Adrenal gland (tissue), 5 donors: Measurements from ENCODE around the gene TOGARAM2.
A peak's percentile ranks its signal among the peaks of the same experiment; 100 is the strongest.

Source experiments
- POLR2A ChIP-seq, 2 donors: fragments of 450-650 bp; IDR thresholded peaks; one replicate each; pipeline ENCODE4 v1.6.1; 2017; ENCODE audit warnings: antibody characterized with exemption in 2 of 2, mild to moderate bottlenecking in 2 of 2, moderate library complexity in 1 of 2
- TF ChIP-seq, protein P1 (sequence below), 6 experiments: fragments of 450-650 bp in 4 of 6; fragments of 200-600 bp in 2 of 6; sonication (generic) in 1 of 6; IDR thresholded peaks; 1 replicate in 5 of 6; 2 replicates in 1 of 6; pipeline versions ENCODE4 v1.5.1 to v1.8.0; 2016 to 2021; ENCODE audit warnings: antibody characterized with exemption in 6 of 6, mild to moderate bottlenecking in 2 of 6, moderate library complexity in 1 of 6
- donor health status: DM: no; HTN: no; CAD: no.

DNA sequence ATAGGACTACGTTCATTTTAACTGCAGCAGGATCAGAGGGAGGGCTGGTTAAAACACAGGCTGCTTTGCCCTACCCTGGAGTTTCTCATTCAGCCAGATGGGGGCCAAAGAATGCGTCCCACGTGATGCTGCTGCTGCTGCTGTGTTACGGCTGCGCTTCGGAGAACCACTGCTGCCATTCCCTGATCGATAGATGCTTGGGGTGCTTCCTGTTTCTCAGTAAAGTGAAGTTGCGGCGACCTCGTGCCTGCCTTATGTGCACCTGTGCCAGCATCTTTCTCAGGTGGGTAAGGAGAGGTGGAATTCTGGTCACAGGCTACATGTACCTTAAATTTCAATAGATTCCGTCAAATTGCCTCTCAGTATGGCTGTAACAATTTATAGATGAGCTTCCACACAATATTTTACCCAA is 24.7 kb upstream of the TOGARAM2 start:
- no peak for TF ChIP-seq POLR2A (IDR thresholded peaks at IDR 0.05)
- TF ChIP-seq, protein P1, sequence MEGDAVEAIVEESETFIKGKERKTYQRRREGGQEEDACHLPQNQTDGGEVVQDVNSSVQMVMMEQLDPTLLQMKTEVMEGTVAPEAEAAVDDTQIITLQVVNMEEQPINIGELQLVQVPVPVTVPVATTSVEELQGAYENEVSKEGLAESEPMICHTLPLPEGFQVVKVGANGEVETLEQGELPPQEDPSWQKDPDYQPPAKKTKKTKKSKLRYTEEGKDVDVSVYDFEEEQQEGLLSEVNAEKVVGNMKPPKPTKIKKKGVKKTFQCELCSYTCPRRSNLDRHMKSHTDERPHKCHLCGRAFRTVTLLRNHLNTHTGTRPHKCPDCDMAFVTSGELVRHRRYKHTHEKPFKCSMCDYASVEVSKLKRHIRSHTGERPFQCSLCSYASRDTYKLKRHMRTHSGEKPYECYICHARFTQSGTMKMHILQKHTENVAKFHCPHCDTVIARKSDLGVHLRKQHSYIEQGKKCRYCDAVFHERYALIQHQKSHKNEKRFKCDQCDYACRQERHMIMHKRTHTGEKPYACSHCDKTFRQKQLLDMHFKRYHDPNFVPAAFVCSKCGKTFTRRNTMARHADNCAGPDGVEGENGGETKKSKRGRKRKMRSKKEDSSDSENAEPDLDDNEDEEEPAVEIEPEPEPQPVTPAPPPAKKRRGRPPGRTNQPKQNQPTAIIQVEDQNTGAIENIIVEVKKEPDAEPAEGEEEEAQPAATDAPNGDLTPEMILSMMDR (IDR thresholded peaks at IDR 0.05), result peak in 3 of 6 experiments; percentile 5 to 41 (median 6)
